Endodermal cell (in vitro differentiated cells): ENCODE data around the gene HOXB5. TPM values are rescaled to one million over a fixed set of nuclear protein-coding genes. Genes with fewer than 3 reads are reported as not detected.

Experiments used
- DNase-seq: peaks from one replicate; pipeline ENCODE4 v3.0.0-alpha.2; 2017
- H3K27ac ChIP-seq: 2 replicates; pipeline ENCODE4 v1.5.1; 2013; ENCODE audit warnings: mild to moderate bottlenecking, low read depth, low read length, moderate library complexity
- H3K27me3 ChIP-seq: 2 replicates; pipeline ENCODE4 v1.6.1; 2013; ENCODE audit warnings: mild to moderate bottlenecking, low read length, moderate library complexity; ENCODE audit not compliant: insufficient read depth, control insufficient read depth, poor library complexity, severe bottlenecking
- H3K36me3 ChIP-seq: 2 replicates; pipeline ENCODE4 v1.7.0; 2013; ENCODE audit warnings: mild to moderate bottlenecking, low read length, moderate library complexity; ENCODE audit not compliant: control insufficient read depth, insufficient read depth
- H3K4me1 ChIP-seq: one replicate; pipeline ENCODE4 v1.7.0; 2013; ENCODE audit warnings: low read length; ENCODE audit not compliant: control insufficient read depth, insufficient read depth
- H3K4me3 ChIP-seq: 2 replicates; pipeline ENCODE4 v1.5.1; 2013; ENCODE audit warnings: mild to moderate bottlenecking, low read length, moderate library complexity
- H3K9ac ChIP-seq: 2 replicates; pipeline ENCODE4 v1.6.1; 2013; ENCODE audit warnings: mild to moderate bottlenecking, low read length, moderate library complexity; ENCODE audit not compliant: poor library complexity, severe bottlenecking; ENCODE audit errors: extremely low read depth
- H3K9me3 ChIP-seq: 2 replicates; pipeline ENCODE4 v1.6.1; 2013; ENCODE audit warnings: mild to moderate bottlenecking, low read length, moderate library complexity; ENCODE audit not compliant: control insufficient read depth
- H3K27ac Mint-ChIP-seq: 2 replicates; pipeline ENCODE4 v1.8.0; 2020; ENCODE audit warnings: mixed read lengths
- H3K27me3 Mint-ChIP-seq: 2 replicates; pipeline ENCODE4 v1.8.0; 2021; ENCODE audit warnings: mild to moderate bottlenecking, mixed read lengths; ENCODE audit not compliant: insufficient read depth
- H3K36me3 Mint-ChIP-seq: 2 replicates; pipeline ENCODE4 v1.8.0; 2020; ENCODE audit warnings: low read depth, mixed read lengths
- H3K4me1 Mint-ChIP-seq: 2 replicates; pipeline ENCODE4 v1.8.0; 2020; ENCODE audit warnings: mixed read lengths
- H3K4me3 Mint-ChIP-seq: 2 replicates; pipeline ENCODE4 v1.8.0; 2020; ENCODE audit warnings: mild to moderate bottlenecking, moderate library complexity, mixed read lengths
- H3K9me3 Mint-ChIP-seq: 2 replicates; pipeline ENCODE4 v1.8.0; 2020; ENCODE audit warnings: mild to moderate bottlenecking, mixed read lengths
- WGBS, 2 experiments: methylation state at CpG; one replicate each; pipeline versions ENCODE4 v1.1.5 to v1.1.7; 2013; ENCODE audit warnings: missing lambda C conversion rate in 2 of 2, mixed read lengths in 1 of 2; ENCODE audit not compliant: insufficient coverage in 1 of 2, insufficient read length in 1 of 2; 5-methylcytosine and 5-hydroxymethylcytosine counted together
- total RNA-seq, 2 donors: library from RNA; stranded (reverse); fragmentation: NEBNext Ultra II Directional in 1 of 2; extraction: Animal tissue kit (Norgen Biotek cat#: 25700) in 1 of 2; gene quantifications; 2 replicates in 1 of 2; 3 replicates in 1 of 2; pipeline ENCODE4 v1.2.1, GENCODE V29; 2021
- TF ChIP-seq, protein P1 (sequence below): fragments of 200-600 bp; sonication (generic); conservative IDR thresholded peaks from 2 replicates; pipeline ENCODE4 v1.5.0; 2021; ENCODE audit warnings: antibody characterized with exemption, mild to moderate bottlenecking

HOXB5 gene
- total RNA-seq, 2 donors from 2014 or later: not detected

GRCh38 chr17:48619826-48620449 is 26.4 kb upstream of the HOXB5 start:
- Mint-ChIP-seq H3K27me3 (peaks cover 99% of the 10 kb centered on the region), H3K4me1 (peaks cover 3% of the 10 kb centered on the region), H3K36me3 (no peaks in the 10 kb centered on the region), H3K4me3 (no peak overlapping the region), H3K27ac (no peak overlapping the region), H3K9me3 (no peaks in the 10 kb centered on the region)
- peak overlapping the region; percentile 21 for H3K27ac ChIP-seq
- TF ChIP-seq, protein P1, sequence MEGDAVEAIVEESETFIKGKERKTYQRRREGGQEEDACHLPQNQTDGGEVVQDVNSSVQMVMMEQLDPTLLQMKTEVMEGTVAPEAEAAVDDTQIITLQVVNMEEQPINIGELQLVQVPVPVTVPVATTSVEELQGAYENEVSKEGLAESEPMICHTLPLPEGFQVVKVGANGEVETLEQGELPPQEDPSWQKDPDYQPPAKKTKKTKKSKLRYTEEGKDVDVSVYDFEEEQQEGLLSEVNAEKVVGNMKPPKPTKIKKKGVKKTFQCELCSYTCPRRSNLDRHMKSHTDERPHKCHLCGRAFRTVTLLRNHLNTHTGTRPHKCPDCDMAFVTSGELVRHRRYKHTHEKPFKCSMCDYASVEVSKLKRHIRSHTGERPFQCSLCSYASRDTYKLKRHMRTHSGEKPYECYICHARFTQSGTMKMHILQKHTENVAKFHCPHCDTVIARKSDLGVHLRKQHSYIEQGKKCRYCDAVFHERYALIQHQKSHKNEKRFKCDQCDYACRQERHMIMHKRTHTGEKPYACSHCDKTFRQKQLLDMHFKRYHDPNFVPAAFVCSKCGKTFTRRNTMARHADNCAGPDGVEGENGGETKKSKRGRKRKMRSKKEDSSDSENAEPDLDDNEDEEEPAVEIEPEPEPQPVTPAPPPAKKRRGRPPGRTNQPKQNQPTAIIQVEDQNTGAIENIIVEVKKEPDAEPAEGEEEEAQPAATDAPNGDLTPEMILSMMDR: no peak
- H3K36me3 ChIP-seq: no peaks in the 10 kb centered on the region
- H3K4me3 ChIP-seq: no peak overlapping the region
- H3K9ac ChIP-seq: no peak overlapping the region
- 4 to 5% methylated on average over 16 to 32 of the region's 32 CpGs for WGBS, 2 experiments
- H3K9me3 ChIP-seq: peaks cover 8% of the 10 kb centered on the region
- H3K27me3 ChIP-seq: peaks cover 100% of the 10 kb centered on the region
- DNase-seq: peak; percentile 79
- peaks cover 2% of the 10 kb centered on the region for H3K4me1 ChIP-seq

DNA sequence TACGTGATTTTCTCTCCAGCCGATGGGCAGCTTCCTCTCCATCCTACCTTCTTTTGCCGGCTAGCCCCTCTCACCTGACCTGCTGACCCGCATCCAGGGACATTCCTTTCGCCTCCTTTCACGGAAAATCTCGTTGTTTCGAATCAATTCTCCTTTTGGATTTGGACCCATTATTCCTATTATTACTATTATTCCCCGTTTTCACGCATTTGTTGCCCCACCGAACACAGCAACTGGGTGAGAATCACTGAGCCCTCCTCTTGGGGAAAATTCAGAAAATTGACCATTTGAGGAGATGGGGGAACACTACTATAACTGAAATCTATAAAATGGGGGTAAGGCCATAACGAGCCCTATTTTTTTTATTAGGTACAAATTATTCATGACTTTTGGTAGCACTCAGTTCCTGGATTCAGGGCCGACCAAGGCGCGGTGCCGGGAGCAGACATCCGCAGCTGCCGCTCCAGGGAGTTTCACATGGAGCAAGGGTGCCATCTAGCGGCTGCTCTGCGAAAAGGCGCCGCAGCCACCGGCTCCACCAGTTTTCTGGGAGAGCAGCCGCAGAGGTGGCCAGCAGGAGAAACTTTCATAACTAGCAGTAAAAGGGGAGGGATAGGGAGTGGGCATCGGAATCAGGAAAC is 24.8 kb upstream of the HOXB5 start:
- 4% methylated on average over 19 to 25 of the region's 25 CpGs for WGBS, 2 experiments
- Mint-ChIP-seq H3K9me3 (no peaks in the 10 kb centered on the region), H3K36me3 (no peaks in the 10 kb centered on the region), H3K4me1 (peaks cover 3% of the 10 kb centered on the region), H3K27ac (no peak overlapping the region), H3K4me3 (no peak overlapping the region), H3K27me3 (peaks cover 100% of the 10 kb centered on the region)
- TF ChIP-seq, protein P1: peak; percentile 98
- Histone ChIP-seq H3K9ac (no peak overlapping the region), H3K4me3 (no peak overlapping the region), H3K36me3 (no peaks in the 10 kb centered on the region), H3K27me3 (peaks cover 100% of the 10 kb centered on the region), H3K9me3 (peaks cover 8% of the 10 kb centered on the region), H3K4me1 (peaks cover 2% of the 10 kb centered on the region), H3K27ac (no peak overlapping the region)
- peak; percentile 99 for DNase-seq

GRCh38 chr17:48617471-48618255 is 24.1 kb upstream of the HOXB5 start:
- Histone ChIP-seq H3K9ac (no peak overlapping the region), H3K36me3 (no peaks in the 10 kb centered on the region), H3K9me3 (peaks cover 8% of the 10 kb centered on the region), H3K4me3 (no peak overlapping the region), H3K27ac (no peak overlapping the region), H3K27me3 (peaks cover 100% of the 10 kb centered on the region), H3K4me1 (peaks cover 2% of the 10 kb centered on the region)
- Mint-ChIP-seq H3K4me3 (no peak overlapping the region), H3K27ac (no peak overlapping the region), H3K9me3 (no peaks in the 10 kb centered on the region), H3K27me3 (peaks cover 99% of the 10 kb centered on the region), H3K4me1 (peaks cover 5% of the 10 kb centered on the region), H3K36me3 (no peaks in the 10 kb centered on the region)
- TF ChIP-seq, protein P1: no peak
- peak; percentile 79 for DNase-seq
- WGBS, 2 experiments: 4 to 6% methylated on average over 38 to 42 of the region's 43 CpGs
